Muscle layer of colon (tissue), 2 donors: ENCODE data around the gene DPYD.

Source experiments
- H3K27ac ChIP-seq: one replicate; pipeline ENCODE4 v1.7.0; 2013; ENCODE audit warnings: low read depth, mild to moderate bottlenecking, low read length, moderate library complexity
- H3K27me3 ChIP-seq, 2 donors: one replicate each; pipeline ENCODE4 v1.7.0; 2013; ENCODE audit warnings: low read length in 2 of 2, mild to moderate bottlenecking in 2 of 2; ENCODE audit not compliant: insufficient read depth in 2 of 2, control insufficient read depth in 1 of 2
- H3K36me3 ChIP-seq: one replicate; pipeline ENCODE4 v1.7.0; 2013; ENCODE audit warnings: mild to moderate bottlenecking, low read length; ENCODE audit not compliant: insufficient read depth
- H3K4me1 ChIP-seq: one replicate; pipeline ENCODE4 v1.7.0; 2013; ENCODE audit warnings: mild to moderate bottlenecking, low read length; ENCODE audit not compliant: insufficient read depth
- H3K4me3 ChIP-seq, 2 donors: one replicate each; pipeline ENCODE4 v1.7.0; 2013; ENCODE audit warnings: low read length in 2 of 2, low read depth in 1 of 2, mild to moderate bottlenecking in 1 of 2, moderate library complexity in 1 of 2
- H3K9ac ChIP-seq: one replicate; pipeline ENCODE4 v1.7.0; 2013; ENCODE audit warnings: low read length
- H3K9me3 ChIP-seq: one replicate; pipeline ENCODE4 v1.7.0; 2013; ENCODE audit warnings: mild to moderate bottlenecking, low read length
- donor health status: abdominal sarcoma.
- donor health status: Adenocarcinoma of cecum.

The DPYD gene

GRCh38 chr1:97379387-97380075 lies 541.3 kb downstream of the DPYD start:
- H3K9ac ChIP-seq: no peak overlapping the region
- no peaks in the 10 kb centered on the region for H3K27me3 ChIP-seq
- H3K4me1 ChIP-seq: peaks cover 3% of the 10 kb centered on the region
- no peaks in the 10 kb centered on the region for H3K9me3 ChIP-seq
- no peaks in the 10 kb centered on the region for H3K36me3 ChIP-seq
- no peak overlapping the region for H3K27ac ChIP-seq
- H3K4me3 ChIP-seq: no peak overlapping the region

GRCh38 chr1:97378596-97378995 lies 542.2 kb downstream of the DPYD start:
- no peaks in the 10 kb centered on the region for H3K36me3 ChIP-seq
- no peaks in the 10 kb centered on the region for H3K27me3 ChIP-seq
- H3K4me3 ChIP-seq: no peak overlapping the region
- H3K9ac ChIP-seq: no peak overlapping the region
- no peaks in the 10 kb centered on the region for H3K9me3 ChIP-seq
- H3K4me1 ChIP-seq: no peaks in the 10 kb centered on the region
- H3K27ac ChIP-seq: no peak overlapping the region

GRCh38 chr1:97377432-97378034 lies 543.3 kb downstream of the DPYD start:
- H3K27ac ChIP-seq: no peak overlapping the region
- H3K9me3 ChIP-seq: no peaks in the 10 kb centered on the region
- H3K4me3 ChIP-seq: no peak overlapping the region
- no peaks in the 10 kb centered on the region for H3K4me1 ChIP-seq
- no peak overlapping the region for H3K9ac ChIP-seq
- H3K27me3 ChIP-seq: no peaks in the 10 kb centered on the region
- H3K36me3 ChIP-seq: no peaks in the 10 kb centered on the region

GRCh38 chr1:97373000-97373399 lies 547.8 kb downstream of the DPYD start:
- Histone ChIP-seq H3K27ac (no peak overlapping the region), H3K36me3 (no peaks in the 10 kb centered on the region), H3K27me3 (no peaks in the 10 kb centered on the region), H3K4me1 (no peaks in the 10 kb centered on the region), H3K9ac (no peak overlapping the region), H3K4me3 (no peak overlapping the region), H3K9me3 (no peaks in the 10 kb centered on the region)

- Histone ChIP-seq H3K36me3 (no peaks in the 10 kb centered on the region), H3K27ac (no peak overlapping the region), H3K9ac (no peak overlapping the region), H3K4me3 (no peak overlapping the region), H3K4me1 (no peaks in the 10 kb centered on the region), H3K9me3 (no peaks in the 10 kb centered on the region), H3K27me3 (no peaks in the 10 kb centered on the region)
Measured at GRCh38 chr1:97372531-97372930, 548.3 kb downstream of the DPYD start.

- H3K4me1 ChIP-seq: no peaks in the 10 kb centered on the region
- no peaks in the 10 kb centered on the region for H3K9me3 ChIP-seq
Measured at GRCh38 chr1:97368296-97368695, 552.5 kb downstream of the DPYD start.

GRCh38 chr1:97366984-97367383 lies 553.9 kb downstream of the DPYD start:
- Histone ChIP-seq H3K4me3 (no peak overlapping the region), H3K27ac (no peak overlapping the region), H3K36me3 (no peaks in the 10 kb centered on the region)

More at GRCh38 chr1:97368296-97368695, 552.5 kb downstream of the DPYD start:
- no peak overlapping the region for H3K27ac ChIP-seq
- no peak overlapping the region for H3K9ac ChIP-seq
- no peaks in the 10 kb centered on the region for H3K27me3 ChIP-seq
- H3K36me3 ChIP-seq: no peaks in the 10 kb centered on the region
- no peak overlapping the region for H3K4me3 ChIP-seq

GRCh38 chr1:97365026-97365425 lies 555.8 kb downstream of the DPYD start:
- no peaks in the 10 kb centered on the region for H3K4me1 ChIP-seq
- H3K27ac ChIP-seq: no peak overlapping the region
- no peaks in the 10 kb centered on the region for H3K9me3 ChIP-seq
- no peaks in the 10 kb centered on the region for H3K36me3 ChIP-seq
- H3K9ac ChIP-seq: no peak overlapping the region
- H3K4me3 ChIP-seq: no peak overlapping the region
- no peaks in the 10 kb centered on the region for H3K27me3 ChIP-seq

More at GRCh38 chr1:97366984-97367383, 553.9 kb downstream of the DPYD start:
- no peaks in the 10 kb centered on the region for H3K9me3 ChIP-seq
- no peaks in the 10 kb centered on the region for H3K4me1 ChIP-seq
- no peaks in the 10 kb centered on the region for H3K27me3 ChIP-seq
- H3K9ac ChIP-seq: no peak overlapping the region

- H3K27ac ChIP-seq: no peak overlapping the region
- no peak overlapping the region for H3K9ac ChIP-seq
- no peaks in the 10 kb centered on the region for H3K36me3 ChIP-seq
- H3K9me3 ChIP-seq: no peaks in the 10 kb centered on the region
- no peaks in the 10 kb centered on the region for H3K27me3 ChIP-seq
- H3K4me1 ChIP-seq: no peaks in the 10 kb centered on the region
- H3K4me3 ChIP-seq: no peak overlapping the region
Measured at GRCh38 chr1:97364086-97364485, 556.7 kb downstream of the DPYD start.

GRCh38 chr1:97356309-97356708 lies 564.5 kb downstream of the DPYD start:
- no peaks in the 10 kb centered on the region for H3K36me3 ChIP-seq
- no peaks in the 10 kb centered on the region for H3K9me3 ChIP-seq
- H3K27me3 ChIP-seq: no peaks in the 10 kb centered on the region
- no peak overlapping the region for H3K4me3 ChIP-seq
- no peak overlapping the region for H3K27ac ChIP-seq
- H3K9ac ChIP-seq: no peak overlapping the region
- peaks cover 9% of the 10 kb centered on the region for H3K4me1 ChIP-seq

- Histone ChIP-seq H3K4me3 (no peak overlapping the region), H3K27ac (no peak overlapping the region), H3K9ac (no peak overlapping the region), H3K27me3 (no peaks in the 10 kb centered on the region), H3K36me3 (no peaks in the 10 kb centered on the region), H3K4me1 (peaks cover 18% of the 10 kb centered on the region), H3K9me3 (no peaks in the 10 kb centered on the region)
Measured at GRCh38 chr1:97352936-97353382, 567.9 kb downstream of the DPYD start.

- Histone ChIP-seq H3K9me3 (no peaks in the 10 kb centered on the region), H3K4me1 (peaks cover 18% of the 10 kb centered on the region), H3K27ac (no peak overlapping the region), H3K4me3 (no peak overlapping the region), H3K27me3 (no peaks in the 10 kb centered on the region), H3K9ac (no peak overlapping the region), H3K36me3 (no peaks in the 10 kb centered on the region)
Measured at GRCh38 chr1:97351846-97352245, 569.0 kb downstream of the DPYD start.
